Endothelial cell of umbilical vein (primary cell): Measurements from ENCODE around the gene FBXW7. TPM values are rescaled to one million over a fixed set of nuclear protein-coding genes. Genes with fewer than 3 reads are reported as not detected.

Experiments
- BruUV-seq: library from RNA; stranded (reverse); fragments of 400-500 nt; replicated peaks from 2 replicates; lab custom pipeline; 2021; lab: Mats Ljungman, UMichigan
- CTCF ChIA-PET: fragments of 300-600, 350-600 bp; sonication (Branson Sonifier 250); formaldehyde crosslinking; loops from one replicate; lab custom pipeline; 2021; ENCODE audit warnings: antibody characterized with exemption, inconsistent platforms; lab: Charles Lee
- POLR2A ChIA-PET: fragments of 300-600, 350-600 bp; sonication (Branson Sonifier 250); formaldehyde crosslinking; loops from one replicate; lab custom pipeline; 2021; ENCODE audit warnings: antibody characterized with exemption, inconsistent platforms; lab: Charles Lee
- DNase-seq: peaks from one replicate; pipeline ENCODE4 v3.0.0-alpha.2; 2011; ENCODE audit warnings: low read depth, low spot score
- FAIRE-seq: peaks from 2 replicates; lab custom pipeline; 2011; peaks lifted over from hg19 to GRCh38; lab: Jason Lieb, UNC
- H2AFZ ChIP-seq: 2 replicates; pipeline ENCODE4 v1.6.0; 2012; ENCODE audit warnings: low read depth, low read length, control low read depth, inconsistent platforms
- H3K27ac ChIP-seq: 2 replicates; pipeline ENCODE4 v1.5.1; 2011; ENCODE audit warnings: low read depth, mild to moderate bottlenecking, control low read depth, low read length, moderate library complexity; ENCODE audit not compliant: insufficient read depth
- H3K27me3 ChIP-seq, 2 experiments: 2 replicates each; pipeline versions ENCODE4 v1.6.0 to v1.6.1; 2011; ENCODE audit warnings: low read length in 2 of 2, mixed read lengths in 1 of 2; ENCODE audit not compliant: control insufficient read depth in 2 of 2, insufficient read depth in 2 of 2
- H3K36me3 ChIP-seq, 2 experiments: 2 replicates in 1 of 2; 3 replicates in 1 of 2; pipeline ENCODE4 v1.5.1; 2011; ENCODE audit warnings: low read length in 2 of 2, mild to moderate bottlenecking in 1 of 2, moderate library complexity in 1 of 2; ENCODE audit not compliant: control insufficient read depth in 2 of 2, insufficient read depth in 2 of 2; ENCODE audit errors: extremely low read depth in 1 of 2
- H3K4me1 ChIP-seq: 3 replicates; pipeline ENCODE4 v1.5.1; 2011; ENCODE audit warnings: mild to moderate bottlenecking, low read length; ENCODE audit not compliant: control insufficient read depth, insufficient read depth; ENCODE audit errors: extremely low read depth
- H3K4me2 ChIP-seq: 2 replicates; pipeline ENCODE4 v1.6.1; 2011; ENCODE audit warnings: low read length, control low read depth, mixed read lengths; ENCODE audit not compliant: insufficient read depth
- H3K4me3 ChIP-seq, 3 experiments: fragments of 200-600 bp in 1 of 3; sonication (generic), shearing (Covaris generic) in 1 of 3; replicated peaks in 1 of 3; 2 replicates each; pipeline ENCODE4 v1.5.1; 2011 to 2016; ENCODE audit warnings: control low read depth in 3 of 3, low read length in 3 of 3, mild to moderate bottlenecking in 2 of 3, inconsistent platforms in 1 of 3, low read depth in 1 of 3, moderate library complexity in 1 of 3; ENCODE audit not compliant: insufficient read depth in 1 of 3
- H3K79me2 ChIP-seq: 2 replicates; pipeline ENCODE4 v1.6.0; 2012; ENCODE audit warnings: low read length, inconsistent platforms; ENCODE audit not compliant: control insufficient read depth, insufficient read depth
- H3K9ac ChIP-seq: replicated peaks from 2 replicates; pipeline ENCODE3; 2011; ENCODE audit warnings: low read length, control low read depth; ENCODE audit not compliant: insufficient read depth; ENCODE audit errors: extremely low read depth
- H3K9me1 ChIP-seq: replicated peaks from 3 replicates; pipeline ENCODE4 v1.6.0; 2011; ENCODE audit warnings: mild to moderate bottlenecking, low read length; ENCODE audit not compliant: control insufficient read depth, insufficient read depth; ENCODE audit errors: extremely low read depth
- H3K9me3 ChIP-seq: replicated peaks from 2 replicates; pipeline ENCODE4 v1.5.1; 2012; ENCODE audit warnings: low read length, inconsistent platforms; ENCODE audit not compliant: control insufficient read depth, insufficient read depth
- H4K20me1 ChIP-seq: replicated peaks from 2 replicates; pipeline ENCODE3; 2011; ENCODE audit warnings: mild to moderate bottlenecking, low read length; ENCODE audit not compliant: control insufficient read depth, insufficient read depth; ENCODE audit errors: extremely low read depth
- CTCF ChIP-seq, 2 donors: IDR thresholded peaks; 1 replicate in 1 of 2; 2 replicates in 1 of 2; pipeline ENCODE4 v1.5.1; 2011; ENCODE audit warnings: low read length in 2 of 2, mild to moderate bottlenecking in 2 of 2, moderate library complexity in 2 of 2, control low read depth in 1 of 2, inconsistent platforms in 1 of 2, low read depth in 1 of 2; ENCODE audit not compliant: insufficient read depth in 1 of 2; ENCODE audit errors: extremely low read depth in 1 of 2
- EZH2 ChIP-seq: IDR thresholded peaks from 2 replicates; pipeline ENCODE4 v1.6.1; 2012; ENCODE audit warnings: borderline replicate concordance, low read depth, mild to moderate bottlenecking, moderate library complexity, low read length, inconsistent platforms; ENCODE audit not compliant: severe bottlenecking
- GATA2 ChIP-seq: IDR thresholded peaks from 2 replicates; pipeline ENCODE4 v1.7.0; 2011; ENCODE audit warnings: low read depth, mild to moderate bottlenecking, moderate library complexity, mixed read lengths, low read length; ENCODE audit not compliant: insufficient read length, insufficient read depth
- JUN ChIP-seq: IDR thresholded peaks from 2 replicates; pipeline ENCODE4 v1.6.1; 2011; ENCODE audit warnings: borderline replicate concordance, low read depth; ENCODE audit not compliant: insufficient read length, insufficient read depth
- POLR2AphosphoS5 ChIP-seq: IDR thresholded peaks from 2 replicates; pipeline ENCODE4 v1.6.1; 2012; ENCODE audit warnings: low read depth, mild to moderate bottlenecking, control low read depth, low read length, moderate library complexity; ENCODE audit not compliant: insufficient read depth
- dilution Hi-C: fragments of 300-500 bp; cut with MboI; formaldehyde crosslinking; loops from one replicate; pipeline ENCODE4 v1.15.0; 2019; ENCODE audit warnings: low sequenced_read_pairs; ENCODE audit not compliant: extremely low pct_ligation_motif_present
- intact Hi-C: fragments of 100-400 bp; cut with micrococcal nuclease; formaldehyde crosslinking; loops from one replicate; pipeline ENCODE4 v1.10.0; 2022
- polyA plus RNA-seq, 4 experiments: library from polyadenylated mRNA; depleted of rRNA in 3 of 4; stranded (reverse) in 3 of 4; unstranded in 1 of 4; fragments of >200 nt; gene quantifications; 2 replicates each; pipeline versions ENCODE4 v1.2.1 to v1.2.3, GENCODE V29; 2011 to 2012; ENCODE audit warnings: missing spikeins in 1 of 4
- total RNA-seq: library from RNA; stranded (reverse); gene quantifications from 2 replicates; pipeline ENCODE4 v1.2.3, GENCODE V29; 2021

FBXW7 gene
- total and polyA plus RNA-seq, 2 donors (not counting 3 experiments of a cell fraction or from before 2014, with no cell fraction given): 7.0 to 28.1 TPM

DNA sequence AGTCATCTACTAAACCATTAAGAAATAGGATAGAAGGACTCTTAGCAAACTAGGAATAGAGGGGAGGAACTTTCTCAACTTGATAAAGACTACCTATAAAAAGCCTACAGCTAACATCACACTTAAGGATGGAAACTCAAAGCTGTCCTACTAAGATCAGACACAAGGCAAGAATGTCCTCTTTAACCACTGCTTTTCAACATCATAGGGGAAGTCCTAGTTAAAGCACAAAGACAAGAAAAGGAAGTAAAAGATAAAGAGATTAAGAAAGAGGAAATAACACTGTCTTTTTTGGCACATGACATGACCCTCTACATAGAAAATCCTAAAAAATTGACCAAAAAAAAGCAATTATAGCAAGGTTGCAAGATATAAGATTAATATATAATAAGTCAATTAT is 136.6 kb downstream of the FBXW7 start:
- Histone ChIP-seq H3K36me3 (no peaks in the 10 kb centered on the region), H3K27ac (no peak overlapping the region), H3K9ac (no peak overlapping the region), H3K79me2 (peaks cover 11% of the 10 kb centered on the region), H3K9me3 (no peaks in the 10 kb centered on the region), H3K9me1 (no peaks in the 10 kb centered on the region), H3K4me1 (peaks cover 8% of the 10 kb centered on the region), H3K27me3 (no peaks in the 10 kb centered on the region), H4K20me1 (peaks cover 4% of the 10 kb centered on the region), H3K4me2 (no peak overlapping the region), H3K4me3 (no peak overlapping the region), H2AFZ (no peak overlapping the region)
- intact Hi-C loops: no loop called here
- no peak for FAIRE-seq
- CTCF ChIA-PET: interaction anchor here (1.0 kb wide), 2 partner anchors 9 to 16 kb away, joined by 3 to 5 read pairs; no protein-coding TSS in a partner anchor
- DNase-seq: no peak
- TF ChIP-seq GATA2: no peak
- TF ChIP-seq CTCF (IDR thresholded peaks at IDR 0.05; ENCODE audit: extremely low read depth in 1 of 2, insufficient read depth in 1 of 2, low read depth in 1 of 2, low read length in 2 of 2): no peak
- TF ChIP-seq JUN: no peak
- no peak for TF ChIP-seq EZH2
- no TSS peak for BruUV-seq
- dilution Hi-C loops: no loop called here
- POLR2A ChIA-PET: no interaction called here

DNA sequence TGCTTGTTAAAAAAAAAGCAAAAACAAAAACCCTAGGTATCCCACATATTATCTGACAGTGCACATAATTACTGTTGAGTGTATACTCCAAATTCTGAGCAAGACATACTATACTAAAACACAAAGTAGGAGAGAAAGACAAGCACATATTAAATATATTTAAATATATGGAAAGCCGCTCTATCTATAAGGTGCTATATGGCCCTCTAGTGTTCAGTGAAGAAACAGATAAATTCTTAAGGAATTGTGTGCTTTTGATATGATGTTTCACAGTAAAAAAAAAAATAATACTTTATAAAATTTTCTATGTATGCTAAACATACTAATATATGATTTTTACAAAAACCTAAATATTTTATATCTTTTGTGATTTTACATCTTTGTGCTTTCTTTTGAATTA is 137.8 kb downstream of the FBXW7 start:
- BruUV-seq: no TSS peak
- Histone ChIP-seq H4K20me1 (peaks cover 4% of the 10 kb centered on the region), H3K36me3 (no peaks in the 10 kb centered on the region), H3K9me1 (no peaks in the 10 kb centered on the region), H3K27ac (no peak overlapping the region), H3K4me3 (no peak overlapping the region), H3K9ac (no peak overlapping the region), H3K27me3 (no peaks in the 10 kb centered on the region), H3K4me1 (peaks cover 8% of the 10 kb centered on the region), H3K4me2 (no peak overlapping the region), H3K79me2 (peaks cover 11% of the 10 kb centered on the region), H3K9me3 (no peaks in the 10 kb centered on the region), H2AFZ (no peak overlapping the region)
- no peak for FAIRE-seq
- ChIA-PET POLR2A (no interaction called here), CTCF (interaction anchor here (0.7 to 1.4 kb wide), 4 partner anchors 8 to 103 kb away, joined by 3 to 8 read pairs (median 5); no protein-coding TSS in a partner anchor)
- DNase-seq: no peak
- dilution Hi-C loops (no loop called here), intact Hi-C loops (no loop called here)
- peak in 1 of 2 donors; percentile 1 for TF ChIP-seq CTCF (IDR thresholded peaks at IDR 0.05; ENCODE audit: extremely low read depth in 1 of 2, insufficient read depth in 1 of 2, low read depth in 1 of 2, low read length in 2 of 2)
- no peak for TF ChIP-seq POLR2AphosphoS5
